Breast epithelium (tissue), 4 donors: ENCODE data around the gene ZNF202. TPM values are rescaled to one million over a fixed set of nuclear protein-coding genes. Genes with fewer than 3 reads are reported as not detected.

Experiments
- DNase-seq, 2 donors: peaks; one replicate each; pipeline ENCODE4 v3.0.0-alpha.2; 2019; ENCODE audit warnings: low spot score in 2 of 2
- H3K27ac ChIP-seq, 2 donors: fragments of 200-600 bp; sonication (generic) in 1 of 2; one replicate each; pipeline ENCODE4 v1.5.1; 2016 to 2019; ENCODE audit warnings: mild to moderate bottlenecking in 1 of 2
- H3K27me3 ChIP-seq, 2 donors: fragments of 200-600 bp; sonication (generic) in 1 of 2; one replicate each; pipeline versions ENCODE4 v1.5.1 to v1.6.0; 2017 to 2019; ENCODE audit warnings: control low read depth in 1 of 2, mild to moderate bottlenecking in 1 of 2
- H3K36me3 ChIP-seq: fragments of 200-600 bp; one replicate; pipeline ENCODE4 v1.5.1; 2019
- H3K4me1 ChIP-seq, 2 donors: fragments of 200-600 bp; sonication (generic); one replicate each; pipeline ENCODE4 v1.5.1; 2016 to 2019; ENCODE audit warnings: control low read depth in 1 of 2
- H3K4me3 ChIP-seq, 3 donors: fragments of 200-600 bp; sonication (generic); 1 replicate in 2 of 3; 2 replicates in 1 of 3; pipeline ENCODE4 v1.5.1; 2016 to 2019; ENCODE audit warnings: mild to moderate bottlenecking in 3 of 3, moderate library complexity in 2 of 3
- H3K9me3 ChIP-seq, 2 donors: fragments of 200-600 bp; sonication (generic) in 1 of 2; one replicate each; pipeline ENCODE4 v1.5.1; 2016 to 2019; ENCODE audit warnings: control low read depth in 1 of 2
- CTCF ChIP-seq, 3 donors: fragments of 450-650 bp; IDR thresholded peaks; one replicate each; pipeline ENCODE4 v1.5.1; 2016 to 2017; ENCODE audit warnings: antibody characterized with exemption in 3 of 3, mild to moderate bottlenecking in 3 of 3, moderate library complexity in 3 of 3
- POLR2A ChIP-seq: fragments of 450-650 bp; IDR thresholded peaks from one replicate; pipeline ENCODE4 v1.6.1; 2016; ENCODE audit warnings: antibody characterized with exemption, mild to moderate bottlenecking, moderate library complexity
- POLR2AphosphoS5 ChIP-seq, 3 donors: sonication (generic); formaldehyde crosslinking; IDR thresholded peaks; one replicate each; pipeline ENCODE4 v1.6.1; 2017; ENCODE audit warnings: antibody characterized with exemption in 3 of 3
- intact Hi-C: fragments of 100-400 bp; cut with DNase I; formaldehyde crosslinking; loops from one replicate; pipeline ENCODE4 v1.15.1; 2023; ENCODE audit warnings: low total_unique reads
- total RNA-seq, 3 donors: library from RNA; depleted of rRNA; stranded (reverse); fragments of >200 nt; gene quantifications; one replicate each; pipeline ENCODE4 v1.1.0, GENCODE V29; 2016

Gene ZNF202
- total RNA-seq, 3 donors from 2014 or later, result 7.0 to 12.9 (median 12.1) TPM

DNA sequence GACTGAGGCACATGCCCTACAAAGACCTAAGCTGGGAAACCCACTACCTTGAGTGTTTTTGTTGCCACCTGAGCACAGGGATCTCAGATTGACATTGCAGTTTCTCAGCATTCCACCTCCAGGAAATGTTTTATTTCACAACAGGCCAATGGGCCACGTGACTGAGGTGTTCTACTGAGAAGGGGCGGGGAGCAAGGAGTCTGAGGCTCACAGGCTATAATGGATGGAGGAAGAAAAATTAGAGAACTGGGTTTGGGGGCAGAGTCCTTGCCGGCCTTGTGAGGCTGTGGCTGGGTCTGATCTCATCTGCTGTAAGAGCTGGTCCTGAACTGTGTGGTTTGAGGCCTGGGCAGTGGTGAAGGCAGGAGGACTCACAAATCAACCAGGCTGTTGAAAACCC lies 40.7 kb downstream of the ZNF202 start:
- H3K36me3 ChIP-seq, result no peaks in the 10 kb centered on the region
- H3K9me3 ChIP-seq, result no peaks in the 10 kb centered on the region
- no peaks in the 10 kb centered on the region for H3K4me1 ChIP-seq
- H3K4me3 ChIP-seq, result no peak overlapping the region
- no peaks in the 10 kb centered on the region for H3K27me3 ChIP-seq
- no peak overlapping the region for H3K27ac ChIP-seq
- intact Hi-C loops, result no loop called here
- no peak for TF ChIP-seq CTCF (IDR thresholded peaks at IDR 0.05)
- no peak for TF ChIP-seq POLR2A
- TF ChIP-seq POLR2AphosphoS5 (IDR thresholded peaks at IDR 0.05), result no peak
- DNase-seq, result no peak

DNA sequence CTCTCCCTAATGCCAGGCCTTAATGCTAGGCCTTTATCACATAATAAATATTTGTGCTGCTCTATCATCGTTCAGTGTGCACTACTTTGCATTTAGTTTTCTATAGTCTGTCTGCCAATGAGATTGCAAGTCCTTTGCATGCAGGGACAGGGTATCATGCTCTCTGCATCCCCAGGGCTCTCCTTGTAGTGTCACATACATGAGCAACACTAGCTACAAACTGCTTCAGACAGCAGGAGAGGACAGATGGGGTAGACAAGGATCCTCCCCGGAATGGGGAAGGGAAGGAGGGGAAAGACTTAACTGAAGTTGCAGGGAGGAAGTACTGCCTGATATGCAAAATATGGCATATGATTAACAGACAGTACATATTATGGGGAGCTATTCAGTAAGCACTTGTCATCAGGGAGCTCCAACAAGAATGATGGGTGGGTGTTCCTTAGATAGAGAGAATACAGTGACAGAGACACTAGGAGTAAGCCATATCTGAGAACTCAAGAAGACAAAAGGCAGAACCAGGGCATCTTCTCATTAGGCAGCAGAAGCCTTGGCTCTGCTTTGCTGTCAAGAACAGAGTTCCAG lies 42.8 kb downstream of the ZNF202 start:
- H3K4me1 ChIP-seq, result no peaks in the 10 kb centered on the region
- no peak overlapping the region for H3K4me3 ChIP-seq
- H3K27me3 ChIP-seq, result no peaks in the 10 kb centered on the region
- DNase-seq, result no peak
- no peaks in the 10 kb centered on the region for H3K9me3 ChIP-seq
- intact Hi-C loops, result no loop called here
- TF ChIP-seq CTCF (IDR thresholded peaks at IDR 0.05) (no peak), POLR2A (no peak), POLR2AphosphoS5 (IDR thresholded peaks at IDR 0.05) (no peak)
- H3K27ac ChIP-seq, result no peak overlapping the region
- no peaks in the 10 kb centered on the region for H3K36me3 ChIP-seq

GRCh38 chr11:123696183-123696582 lies 45.3 kb downstream of the ZNF202 start:
- H3K4me1 ChIP-seq, result no peaks in the 10 kb centered on the region
- TF ChIP-seq CTCF (IDR thresholded peaks at IDR 0.05), result no peak
- no peak for TF ChIP-seq POLR2AphosphoS5 (IDR thresholded peaks at IDR 0.05)
- no peak for TF ChIP-seq POLR2A
- peaks cover 0 to 5% of the 10 kb centered on the region in 2 donors for H3K27me3 ChIP-seq
- DNase-seq, result no peak
- H3K9me3 ChIP-seq, result no peaks in the 10 kb centered on the region
- H3K27ac ChIP-seq, result no peak overlapping the region
- H3K4me3 ChIP-seq, result no peak overlapping the region
- H3K36me3 ChIP-seq, result no peaks in the 10 kb centered on the region
- intact Hi-C loops, result no loop called here

DNA sequence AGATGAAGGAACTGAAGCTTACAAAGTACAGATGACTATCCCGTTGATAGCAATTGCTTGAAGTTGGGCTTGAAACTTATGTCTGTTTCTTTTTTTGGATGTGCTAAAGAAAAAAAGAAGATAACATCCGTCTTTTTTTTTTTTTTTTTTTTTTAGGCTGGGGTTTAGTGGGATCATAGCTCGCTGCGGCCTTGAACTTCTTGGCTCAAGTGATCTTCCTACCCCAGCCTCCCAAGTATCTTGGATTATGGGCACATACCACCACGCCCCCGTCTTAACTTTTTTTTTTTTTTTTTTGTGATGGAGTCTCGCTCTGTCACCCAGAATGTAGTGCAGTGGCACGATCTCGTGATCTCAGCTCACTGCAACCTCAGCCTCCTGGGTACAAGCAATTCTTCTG lies 46.2 kb downstream of the ZNF202 start:
- peaks cover 0 to 7% of the 10 kb centered on the region in 2 donors for H3K27me3 ChIP-seq
- no peak overlapping the region for H3K27ac ChIP-seq
- TF ChIP-seq POLR2A, result no peak
- H3K4me1 ChIP-seq, result no peaks in the 10 kb centered on the region
- no peak overlapping the region for H3K4me3 ChIP-seq
- H3K9me3 ChIP-seq, result no peaks in the 10 kb centered on the region
- DNase-seq, result no peak
- no peaks in the 10 kb centered on the region for H3K36me3 ChIP-seq
- intact Hi-C loops, result no loop called here

- Histone ChIP-seq H3K36me3 (no peaks in the 10 kb centered on the region), H3K27me3 (peaks cover 0 to 11% of the 10 kb centered on the region in 2 donors), H3K4me3 (no peak overlapping the region), H3K27ac (no peak overlapping the region), H3K4me1 (no peaks in the 10 kb centered on the region), H3K9me3 (no peaks in the 10 kb centered on the region)
- DNase-seq, result no peak
- TF ChIP-seq CTCF (IDR thresholded peaks at IDR 0.05) (no peak), POLR2AphosphoS5 (IDR thresholded peaks at IDR 0.05) (no peak), POLR2A (no peak)
- intact Hi-C loops, result no loop called here
Observed at GRCh38 chr11:123694551-123694950, 46.9 kb downstream of the ZNF202 start.

GRCh38 chr11:123692961-123693360 lies 48.5 kb downstream of the ZNF202 start:
- intact Hi-C loops, result no loop called here
- Histone ChIP-seq H3K4me1 (no peaks in the 10 kb centered on the region), H3K9me3 (no peaks in the 10 kb centered on the region), H3K27ac (no peak overlapping the region), H3K27me3 (peaks cover 0 to 11% of the 10 kb centered on the region in 2 donors), H3K36me3 (no peaks in the 10 kb centered on the region), H3K4me3 (no peak overlapping the region)
- no peak for DNase-seq
- TF ChIP-seq POLR2AphosphoS5 (IDR thresholded peaks at IDR 0.05), result no peak
- no peak for TF ChIP-seq POLR2A
- no peak for TF ChIP-seq CTCF (IDR thresholded peaks at IDR 0.05)
